Cerebellar nuclear complex (tissue), 1 donor: ENCODE results near the gene PHACTR1.
"Not testable (repeated sequence)": the region's sequence is repeated elsewhere in the genome, so short reads cannot be mapped to it uniquely, and the experiment has no call there.

ENCODE experiments used
- DNase-seq, 2 experiments: peaks; one replicate each; lab custom pipeline; 2025; lab: John Stamatoyannopoulos, UW

PHACTR1 gene

DNA sequence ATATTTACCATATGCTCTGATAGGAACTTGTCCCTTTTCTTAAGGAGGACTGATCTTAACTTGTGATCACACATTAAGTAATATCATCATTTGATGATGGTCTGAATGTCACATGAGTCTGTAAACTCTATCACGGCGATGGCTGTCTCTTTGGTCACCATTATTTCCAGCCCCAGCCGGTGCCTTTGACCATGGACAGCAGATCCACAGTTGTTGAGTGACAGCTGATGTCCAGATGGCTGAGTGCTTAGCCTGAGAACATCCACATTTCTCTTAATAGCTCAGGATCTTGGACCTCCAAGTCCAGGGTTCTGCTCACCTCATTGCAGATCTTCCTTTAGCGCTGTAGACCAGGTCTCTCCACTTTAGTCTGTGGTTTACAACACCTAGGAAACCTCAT lies 440.7 kb downstream of the PHACTR1 start:
- no peak for DNase-seq

GRCh38 chr6:13159300-13159699 lies 442.7 kb downstream of the PHACTR1 start:
- no peak for DNase-seq

DNA sequence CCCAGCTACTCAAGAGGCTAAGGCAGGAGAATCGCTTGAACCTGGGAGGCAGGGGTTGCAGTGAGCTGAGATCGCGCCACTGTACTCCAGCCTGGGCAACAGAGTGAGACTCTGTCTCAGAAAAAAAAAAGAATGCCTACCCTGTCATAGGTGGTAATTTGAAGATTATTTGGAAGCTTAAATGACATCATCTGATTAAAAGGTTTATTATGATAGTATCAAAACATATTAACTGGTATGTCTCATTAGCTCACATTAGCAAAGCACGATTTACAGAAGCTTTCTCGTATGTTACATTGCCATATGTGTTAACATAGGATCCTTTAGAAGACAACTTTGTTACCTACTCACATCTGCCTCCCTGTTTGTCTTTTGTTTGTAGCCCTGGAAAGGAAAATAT lies 443.3 kb downstream of the PHACTR1 start:
- not testable (repeated sequence) for DNase-seq

- DNase-seq: no peak
Measured at GRCh38 chr6:13163161-13163944, 446.8 kb downstream of the PHACTR1 start.

GRCh38 chr6:13164291-13164690 lies 447.7 kb downstream of the PHACTR1 start:
- no peak for DNase-seq

GRCh38 chr6:13165502-13166172 lies 449.1 kb downstream of the PHACTR1 start:
- DNase-seq: no peak

- DNase-seq: no peak
Measured at GRCh38 chr6:13166269-13166668, 449.7 kb downstream of the PHACTR1 start.

DNA sequence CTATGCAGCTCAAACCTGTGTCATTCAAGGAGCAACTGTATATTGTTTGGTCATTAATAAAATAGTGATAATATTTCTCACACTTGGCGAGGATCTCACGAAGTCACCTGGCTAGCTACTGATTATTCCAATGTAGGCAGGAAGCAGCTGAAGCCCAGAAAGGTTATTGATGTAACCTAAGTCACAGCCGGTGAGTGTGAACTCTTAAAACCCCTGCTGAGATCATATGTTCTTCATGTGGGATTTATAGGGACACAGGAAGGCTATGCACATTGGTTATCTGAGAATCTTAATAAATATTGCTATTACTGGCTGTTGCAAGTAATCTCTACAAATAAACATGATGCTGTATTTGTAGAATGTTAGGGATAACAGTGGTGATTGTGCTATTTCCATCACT lies 450.3 kb downstream of the PHACTR1 start:
- DNase-seq: no peak

DNA sequence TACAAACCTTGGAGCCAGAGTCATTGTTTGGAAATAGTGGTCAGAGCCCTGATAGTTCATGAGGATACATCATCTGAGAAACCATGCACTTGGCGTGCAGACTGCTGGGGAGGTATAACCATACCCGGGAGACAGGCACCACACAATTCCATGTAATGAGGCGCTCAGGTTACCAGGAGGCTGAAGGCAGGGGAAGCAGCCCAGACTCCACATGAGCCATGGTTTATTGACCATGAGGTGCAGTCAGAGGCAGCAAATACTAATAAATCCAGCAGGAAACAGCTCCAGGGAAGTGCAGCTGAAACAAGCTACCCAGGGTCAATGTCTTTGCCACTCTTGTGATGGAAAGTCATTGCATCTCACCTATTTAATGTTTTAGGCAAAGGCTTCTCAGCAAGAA lies 455.7 kb downstream of the PHACTR1 start:
- no peak for DNase-seq

GRCh38 chr6:13175087-13175486 lies 458.5 kb downstream of the PHACTR1 start:
- no peak for DNase-seq

GRCh38 chr6:13175759-13176158 lies 459.2 kb downstream of the PHACTR1 start:
- DNase-seq: no peak

GRCh38 chr6:13177664-13178063 lies 461.1 kb downstream of the PHACTR1 start:
- no peak for DNase-seq

- DNase-seq: no peak
Measured at GRCh38 chr6:13178107-13178506, 461.5 kb downstream of the PHACTR1 start.

DNA sequence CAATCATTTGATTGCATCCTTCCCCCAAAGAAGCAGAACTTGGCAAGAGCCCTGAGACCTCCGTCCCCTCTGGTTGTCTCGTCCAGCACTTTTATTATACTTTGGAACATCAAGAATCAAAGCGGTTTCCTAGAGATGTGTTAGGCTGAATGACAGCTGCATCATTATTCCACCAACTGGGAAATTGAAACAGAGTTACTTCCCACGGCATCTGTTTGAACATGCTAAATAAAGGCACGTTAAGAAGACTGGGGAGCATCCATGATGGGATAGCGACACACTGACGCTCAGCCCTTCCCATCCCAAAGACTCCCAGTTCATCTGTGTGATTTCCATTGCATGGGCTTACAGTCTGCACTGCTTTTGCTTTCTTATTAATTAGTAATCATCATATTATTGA lies 464.0 kb downstream of the PHACTR1 start:
- no peak for DNase-seq

DNA sequence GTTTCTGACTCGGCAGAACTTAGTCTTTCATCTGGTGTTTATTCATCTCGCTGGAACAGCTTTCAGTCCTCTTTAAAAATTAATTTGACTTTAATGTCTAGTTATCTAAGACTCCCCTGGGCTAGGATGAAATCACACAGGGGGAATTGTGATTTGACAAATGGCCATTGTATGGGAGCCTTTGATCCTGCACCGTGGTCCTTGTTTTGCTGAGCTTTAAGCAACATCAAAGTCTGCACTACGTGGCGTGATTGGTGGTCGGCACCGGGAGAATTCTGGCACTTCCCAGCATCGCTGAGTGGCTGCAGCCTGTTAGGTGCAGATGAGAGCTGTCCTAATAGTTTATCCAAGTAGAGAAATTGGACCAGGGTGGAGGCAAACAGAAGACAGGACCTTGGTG lies 464.8 kb downstream of the PHACTR1 start:
- DNase-seq: no peak

DNA sequence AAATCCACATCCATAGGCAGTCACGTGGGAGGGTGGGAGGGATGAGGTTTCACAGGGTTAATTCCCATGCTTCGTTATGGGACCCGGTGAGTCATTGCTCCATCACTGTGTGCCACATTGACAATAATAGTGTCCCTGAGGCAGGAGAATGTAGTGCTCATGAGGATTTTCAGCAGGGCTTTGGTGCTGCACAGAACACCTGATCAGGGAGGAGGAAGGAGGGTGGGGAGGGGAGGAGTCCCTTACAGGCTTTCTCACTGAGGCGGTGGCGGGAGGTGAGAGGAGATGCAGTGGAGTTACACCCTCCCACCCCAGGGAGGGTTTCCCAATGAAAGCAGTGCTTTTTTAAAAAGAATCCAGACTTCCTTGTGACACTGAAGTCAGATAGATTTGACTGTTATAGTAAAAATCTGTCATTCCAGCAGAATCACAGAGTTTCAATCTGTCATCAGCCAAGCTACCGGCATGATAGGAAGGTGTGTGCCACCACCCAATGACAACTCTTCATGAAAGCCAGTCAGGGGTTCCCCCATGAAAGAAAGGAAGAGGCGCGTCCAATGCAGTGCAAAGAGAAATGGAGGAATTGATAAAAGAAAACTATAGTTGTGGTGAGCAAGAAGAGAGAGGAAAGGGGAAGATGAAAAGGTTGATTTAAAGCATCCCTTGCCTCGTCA lies 467.0 kb downstream of the PHACTR1 start:
- no peak for DNase-seq

DNA sequence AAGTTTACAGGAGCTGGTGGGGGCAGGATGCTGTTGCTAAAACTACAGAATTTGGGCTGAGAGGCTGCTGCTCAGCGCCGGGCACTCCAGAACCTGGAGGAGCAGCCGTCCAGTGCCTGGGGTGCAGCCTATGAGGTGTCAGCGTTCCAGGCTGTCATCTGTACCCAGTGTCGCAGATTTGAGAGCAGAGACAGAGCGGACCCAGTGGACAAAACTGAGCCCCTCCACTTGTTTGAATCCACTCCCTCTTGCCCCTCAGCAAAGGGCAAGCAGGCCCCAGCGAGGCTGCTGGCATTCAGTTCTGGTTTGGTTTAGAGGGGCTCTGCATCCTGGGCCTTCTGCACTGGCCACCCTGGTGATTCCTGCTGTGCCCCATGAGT lies 467.5 kb downstream of the PHACTR1 start:
- DNase-seq: no peak

GRCh38 chr6:13184547-13184946 lies 468.0 kb downstream of the PHACTR1 start:
- DNase-seq: no peak

DNA sequence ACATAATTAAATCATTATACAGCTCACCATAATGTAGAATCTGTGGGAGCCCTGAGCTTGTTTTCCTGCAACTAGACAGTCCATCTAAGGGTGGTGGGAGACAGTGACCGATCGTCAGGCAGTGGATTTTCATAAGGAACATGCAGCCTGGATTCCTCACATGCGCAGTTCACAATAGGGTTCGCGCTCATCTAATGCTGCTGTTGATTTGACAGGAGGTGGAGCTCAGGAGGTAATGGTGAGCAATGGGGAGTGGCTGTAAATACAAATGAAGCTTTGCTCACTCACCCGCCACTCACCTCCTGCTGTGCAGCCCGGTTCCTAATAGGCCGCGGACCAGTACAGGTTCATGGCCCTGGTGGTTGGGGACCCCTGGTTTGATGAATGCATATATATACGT lies 470.3 kb downstream of the PHACTR1 start:
- no peak for DNase-seq

DNA sequence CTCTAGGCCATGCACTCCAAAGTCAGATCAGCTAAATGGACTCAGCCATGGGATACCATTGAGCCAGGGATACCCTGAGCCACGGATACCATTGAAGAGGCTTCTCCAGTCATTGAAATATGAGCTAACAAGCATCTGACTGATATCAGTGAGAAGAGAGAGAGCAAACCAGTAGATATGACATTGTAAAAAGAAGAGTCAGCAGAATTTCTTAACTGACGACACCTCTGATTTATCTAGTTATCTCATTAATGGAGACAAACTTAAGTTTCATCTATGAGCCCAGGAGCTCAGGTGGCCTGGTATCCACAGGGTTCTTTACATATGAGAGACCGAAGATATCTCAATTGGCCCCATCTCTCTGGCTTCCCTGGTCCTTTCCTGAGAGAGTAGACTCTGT lies 471.1 kb downstream of the PHACTR1 start:
- DNase-seq: no peak

DNA sequence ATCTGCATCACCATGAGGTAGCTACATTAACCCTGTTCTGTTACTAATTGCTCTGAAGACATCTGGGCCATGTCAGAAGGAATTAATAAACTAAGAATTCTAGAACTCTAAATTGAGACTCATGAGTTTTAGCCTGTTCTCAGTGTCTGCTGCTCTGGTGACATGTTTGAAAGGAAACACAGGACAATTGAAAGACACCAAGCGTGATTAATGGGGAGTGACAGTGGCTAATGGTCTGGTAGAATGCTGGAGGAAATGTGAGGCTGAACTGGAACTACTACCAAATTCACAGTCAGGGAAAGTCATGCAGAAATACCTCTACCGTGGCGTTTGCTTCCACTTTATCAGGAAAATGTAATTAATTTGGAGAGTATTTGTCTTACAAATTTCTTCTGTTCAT lies 471.7 kb downstream of the PHACTR1 start:
- DNase-seq: no peak

- DNase-seq: no peak
Measured at GRCh38 chr6:13189710-13190109, 473.1 kb downstream of the PHACTR1 start.

DNA sequence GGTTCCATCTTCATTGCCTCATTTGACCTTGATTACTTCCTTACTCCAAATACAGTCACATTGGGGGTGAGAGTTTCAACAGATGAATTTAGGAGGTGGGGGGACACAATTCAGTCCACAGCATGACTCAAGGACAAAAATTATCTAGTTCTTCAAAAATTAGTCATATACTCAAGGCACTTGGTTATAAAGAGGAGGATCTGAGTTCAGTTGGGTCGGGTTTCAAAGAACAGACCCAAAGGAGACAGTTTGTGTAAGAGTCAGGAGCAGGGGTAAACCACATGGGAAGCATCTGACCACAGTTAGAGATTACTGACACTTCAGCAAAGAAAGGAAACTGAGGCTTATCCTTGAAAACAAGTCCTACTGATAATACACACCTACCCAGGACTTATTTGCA lies 473.8 kb downstream of the PHACTR1 start:
- no peak for DNase-seq
